Activated naive CD4-positive, alpha-beta T cell treated with anti-CD3 and anti-CD28 coated beads, Interleukin-2, amount 50 U/mL, for 16 hours (primary cell): ENCODE measurements around the gene ROR1.

ENCODE experiments used
- DNase-seq: peaks from one replicate; pipeline ENCODE4 v3.0.0-alpha.2; 2020

Gene ROR1

GRCh38 chr1:63888984-63889383 lies 115.2 kb downstream of the ROR1 start:
- no peak for DNase-seq

- DNase-seq, result no peak
Observed at GRCh38 chr1:63890468-63890867, 116.7 kb downstream of the ROR1 start.

GRCh38 chr1:63891060-63891690 lies 117.4 kb downstream of the ROR1 start:
- DNase-seq, result no peak

GRCh38 chr1:63892632-63893395 lies 119.0 kb downstream of the ROR1 start:
- DNase-seq, result no peak

GRCh38 chr1:63893976-63894375 lies 120.2 kb downstream of the ROR1 start:
- DNase-seq, result no peak

- no peak for DNase-seq
Observed at GRCh38 chr1:63894627-63895265, 120.9 kb downstream of the ROR1 start.

- DNase-seq, result no peak
Observed at GRCh38 chr1:63896755-63897154, 122.9 kb downstream of the ROR1 start.

- no peak for DNase-seq
Observed at GRCh38 chr1:63898428-63899196, 124.8 kb downstream of the ROR1 start.

GRCh38 chr1:63901094-63901493 lies 127.3 kb downstream of the ROR1 start:
- DNase-seq, result no peak

GRCh38 chr1:63902844-63903589 lies 129.2 kb downstream of the ROR1 start:
- no peak for DNase-seq

- DNase-seq, result no peak
Observed at GRCh38 chr1:63903947-63904610, 130.3 kb downstream of the ROR1 start.

- no peak for DNase-seq
Observed at GRCh38 chr1:63904826-63905225, 131.0 kb downstream of the ROR1 start.

- DNase-seq, result no peak
Observed at GRCh38 chr1:63906047-63906704, 132.4 kb downstream of the ROR1 start.

- no peak for DNase-seq
Observed at GRCh38 chr1:63907051-63907450, 133.2 kb downstream of the ROR1 start.

GRCh38 chr1:63908016-63908415 lies 134.2 kb downstream of the ROR1 start:
- DNase-seq, result no peak

- DNase-seq, result no peak
Observed at GRCh38 chr1:63909526-63909925, 135.7 kb downstream of the ROR1 start.

- no peak for DNase-seq
Observed at GRCh38 chr1:63911049-63911448, 137.2 kb downstream of the ROR1 start.

- DNase-seq, result no peak
Observed at GRCh38 chr1:63912643-63913042, 138.8 kb downstream of the ROR1 start.

- DNase-seq, result no peak
Observed at GRCh38 chr1:63913533-63913932, 139.7 kb downstream of the ROR1 start.

- DNase-seq, result no peak
Observed at GRCh38 chr1:63914241-63914640, 140.4 kb downstream of the ROR1 start.

- no peak for DNase-seq
Observed at GRCh38 chr1:63914706-63915105, 140.9 kb downstream of the ROR1 start.

GRCh38 chr1:63915121-63915520 lies 141.3 kb downstream of the ROR1 start:
- no peak for DNase-seq
